ENCODE data around the gene HOXA6.

Gene HOXA6

DNA sequence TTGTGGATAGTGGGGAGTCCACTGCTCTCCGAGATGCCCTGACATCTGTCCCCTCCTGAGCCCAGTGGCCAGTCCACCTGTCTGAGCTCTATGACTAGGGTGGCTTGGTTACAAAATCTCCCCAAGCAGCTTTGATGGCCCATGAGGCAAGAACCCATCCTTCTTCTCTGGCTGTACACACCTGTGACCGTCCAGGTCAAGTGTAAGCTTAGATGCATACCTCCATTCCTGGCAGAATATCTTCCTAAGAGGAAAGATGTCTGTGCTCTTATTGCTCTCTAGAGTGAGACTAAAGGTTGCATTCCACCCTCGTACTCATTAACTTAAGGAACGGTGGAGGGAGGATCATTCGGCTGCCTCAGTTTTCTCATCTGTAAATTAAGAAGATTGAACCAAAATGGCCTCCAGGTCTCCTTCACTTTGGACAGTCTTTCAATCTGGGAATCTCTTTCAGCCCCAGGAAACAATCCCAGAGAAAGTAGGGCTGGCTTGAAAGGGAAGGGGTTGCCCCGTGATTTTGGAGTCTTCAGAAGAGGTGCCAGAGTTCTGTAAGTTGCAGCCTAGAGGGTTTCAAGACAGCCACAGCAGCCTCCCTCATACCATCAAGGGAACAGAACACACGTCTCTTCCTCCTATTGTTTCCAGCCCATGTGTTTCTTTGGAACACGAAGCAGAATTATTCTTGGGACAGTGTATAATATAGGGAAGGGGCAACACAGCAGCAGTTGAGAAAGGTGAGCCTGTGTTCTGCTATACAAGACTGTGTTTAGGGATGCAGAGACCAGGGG lies 22.5 kb downstream of the HOXA6 start:
- no peak overlapping the region for H3K4me3 ChIP-seq (ENCODE audit: low read depth, low read length)
- TF ChIP-seq, protein P1, sequence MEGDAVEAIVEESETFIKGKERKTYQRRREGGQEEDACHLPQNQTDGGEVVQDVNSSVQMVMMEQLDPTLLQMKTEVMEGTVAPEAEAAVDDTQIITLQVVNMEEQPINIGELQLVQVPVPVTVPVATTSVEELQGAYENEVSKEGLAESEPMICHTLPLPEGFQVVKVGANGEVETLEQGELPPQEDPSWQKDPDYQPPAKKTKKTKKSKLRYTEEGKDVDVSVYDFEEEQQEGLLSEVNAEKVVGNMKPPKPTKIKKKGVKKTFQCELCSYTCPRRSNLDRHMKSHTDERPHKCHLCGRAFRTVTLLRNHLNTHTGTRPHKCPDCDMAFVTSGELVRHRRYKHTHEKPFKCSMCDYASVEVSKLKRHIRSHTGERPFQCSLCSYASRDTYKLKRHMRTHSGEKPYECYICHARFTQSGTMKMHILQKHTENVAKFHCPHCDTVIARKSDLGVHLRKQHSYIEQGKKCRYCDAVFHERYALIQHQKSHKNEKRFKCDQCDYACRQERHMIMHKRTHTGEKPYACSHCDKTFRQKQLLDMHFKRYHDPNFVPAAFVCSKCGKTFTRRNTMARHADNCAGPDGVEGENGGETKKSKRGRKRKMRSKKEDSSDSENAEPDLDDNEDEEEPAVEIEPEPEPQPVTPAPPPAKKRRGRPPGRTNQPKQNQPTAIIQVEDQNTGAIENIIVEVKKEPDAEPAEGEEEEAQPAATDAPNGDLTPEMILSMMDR (IDR thresholded peaks at IDR 0.05; ENCODE audit: low read depth, low read length, missing control alignments), result no peak
- DNase-seq (ENCODE audit: low read depth), result no peak

DNA sequence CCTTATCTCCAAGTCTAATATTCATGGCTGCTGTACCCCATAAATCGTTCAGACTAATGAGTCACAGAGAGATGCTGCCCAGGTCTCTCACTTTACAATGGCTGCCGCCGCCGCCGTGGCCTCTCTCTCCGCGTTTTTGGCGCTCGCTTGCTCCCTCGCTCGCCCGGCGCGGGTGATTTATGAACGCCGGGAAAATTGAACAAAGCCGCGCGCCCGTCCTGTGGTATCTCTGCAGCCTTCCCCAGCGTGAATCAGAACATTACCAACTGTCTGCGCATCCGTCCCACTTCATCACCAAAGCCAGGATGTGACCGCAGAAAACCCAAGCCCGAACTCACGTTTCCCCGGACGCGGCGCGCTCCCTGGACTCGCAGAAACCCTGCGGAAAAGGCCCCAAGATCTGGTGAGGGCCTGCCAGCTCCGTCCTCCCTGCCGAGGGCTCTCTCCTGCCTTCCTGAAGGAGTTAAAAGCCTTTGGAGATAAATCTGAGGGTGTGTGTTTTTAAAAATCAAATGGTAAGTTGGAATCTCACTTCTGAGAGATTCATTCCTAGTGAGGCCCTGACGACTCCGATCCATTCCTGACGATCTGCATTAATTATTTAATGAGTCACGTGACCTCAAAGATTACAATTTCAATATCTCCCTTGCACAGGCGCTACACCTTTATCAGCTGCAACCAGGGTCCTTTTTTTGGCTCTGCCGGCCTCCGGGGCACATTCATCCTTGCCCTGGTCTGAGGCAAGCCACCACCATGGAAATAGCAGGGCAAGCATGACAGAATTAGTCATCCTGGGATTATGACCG lies 23.3 kb downstream of the HOXA6 start:
- TF ChIP-seq, protein P1 (IDR thresholded peaks at IDR 0.05; ENCODE audit: low read depth, low read length, missing control alignments), result no peak
- DNase-seq (ENCODE audit: low read depth), result no peak
- H3K4me3 ChIP-seq (ENCODE audit: low read depth, low read length), result no peak overlapping the region

DNA sequence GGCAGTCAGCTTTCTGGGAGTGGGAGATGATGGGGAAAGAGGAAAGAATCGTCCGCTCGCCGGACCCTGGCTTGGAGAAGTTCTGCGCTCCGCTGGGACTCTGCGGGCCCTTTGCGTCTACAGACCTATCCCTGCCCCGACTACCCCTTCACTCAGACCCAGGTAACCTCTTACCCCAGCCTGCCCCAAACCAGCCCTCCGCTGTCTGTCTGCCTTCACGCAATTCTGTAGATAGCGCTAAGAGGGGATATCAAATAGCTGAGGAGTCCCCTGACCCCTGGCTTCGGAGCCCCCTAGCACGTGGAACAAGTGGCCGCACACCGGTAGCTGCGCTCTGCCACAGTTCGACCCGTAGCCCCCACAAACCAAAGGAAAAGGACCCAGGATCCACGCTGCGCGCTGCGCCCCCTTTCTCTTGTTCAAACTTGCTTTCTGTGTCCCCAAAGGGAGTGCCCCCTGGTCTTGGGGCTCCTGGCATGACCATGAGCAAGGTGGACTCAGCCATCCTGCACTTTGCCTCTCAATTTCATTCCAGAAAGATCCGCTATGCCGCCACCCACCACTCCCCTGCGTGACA lies 24.0 kb downstream of the HOXA6 start:
- DNase-seq (ENCODE audit: low read depth), result no peak
- H3K4me3 ChIP-seq (ENCODE audit: low read depth, low read length), result no peak overlapping the region
- TF ChIP-seq, protein P1 (IDR thresholded peaks at IDR 0.05; ENCODE audit: low read depth, low read length, missing control alignments), result no peak

DNA sequence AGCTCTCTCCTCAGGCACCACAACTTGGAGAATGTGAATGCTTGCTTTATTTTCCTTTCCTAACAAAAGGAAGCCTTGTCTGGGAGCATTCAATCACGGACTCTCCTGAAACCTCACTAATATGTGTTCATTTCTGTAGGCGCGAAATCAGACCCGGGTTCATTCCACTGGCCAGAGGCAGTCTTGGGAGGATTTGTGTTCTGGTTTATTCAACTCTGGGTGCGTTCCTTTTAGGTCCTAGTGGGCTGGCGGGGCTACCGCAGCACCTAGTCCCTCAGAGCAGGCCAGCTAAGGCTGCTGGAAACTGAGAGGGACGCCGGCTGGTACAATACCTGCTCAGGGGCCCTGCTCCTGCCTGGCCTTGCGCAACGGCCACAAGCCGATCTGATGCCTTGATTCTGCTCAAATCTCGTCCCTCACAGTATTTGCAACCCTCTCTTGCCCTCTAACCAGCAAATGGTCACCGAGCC lies 24.5 kb downstream of the HOXA6 start:
- no peak overlapping the region for H3K4me3 ChIP-seq (ENCODE audit: low read depth, low read length)
- no peak for DNase-seq (ENCODE audit: low read depth)
- TF ChIP-seq, protein P1 (IDR thresholded peaks at IDR 0.05; ENCODE audit: low read depth, low read length, missing control alignments), result no peak

DNA sequence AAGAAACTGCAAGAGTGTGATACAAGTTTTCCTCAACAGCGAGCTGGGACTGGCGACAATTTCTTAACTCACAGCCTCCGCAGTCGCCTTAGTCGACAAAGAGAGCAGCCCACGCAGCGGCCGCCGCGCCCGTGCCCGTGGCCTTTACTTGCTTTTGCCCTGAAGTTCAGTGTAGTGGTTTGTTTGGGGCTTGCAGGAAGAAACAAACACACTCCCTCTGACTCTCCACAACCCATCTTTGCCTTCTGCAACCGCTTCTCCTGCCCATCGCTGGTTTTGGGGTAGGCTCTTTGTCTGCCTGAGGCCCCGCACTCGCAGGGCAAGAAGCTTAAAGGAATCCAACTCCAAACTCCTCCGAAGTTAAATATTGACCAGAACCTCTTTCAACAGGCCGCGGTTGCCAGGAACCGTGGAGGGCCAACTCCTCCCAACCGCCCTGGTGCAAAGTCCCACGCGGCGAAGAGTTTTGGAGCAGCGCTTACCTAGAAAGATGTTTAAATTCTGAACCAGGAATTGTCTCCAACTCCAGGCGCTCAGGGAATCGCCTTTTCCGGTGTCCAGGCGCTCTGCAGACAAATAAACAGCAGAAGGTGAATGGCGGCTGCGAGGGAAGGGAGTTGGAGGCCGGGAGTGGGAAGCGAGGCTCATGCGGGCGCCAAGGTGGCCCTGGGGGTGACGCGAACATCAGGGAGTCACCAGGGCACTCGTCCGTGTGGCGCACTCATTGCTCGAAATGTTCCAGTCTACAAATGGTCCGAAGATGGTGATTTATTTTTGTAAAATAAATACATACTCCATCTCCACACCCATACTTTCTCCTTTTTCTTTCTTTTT lies 25.3 kb downstream of the HOXA6 start:
- TF ChIP-seq, protein P1 (IDR thresholded peaks at IDR 0.05; ENCODE audit: low read depth, low read length, missing control alignments), result no peak
- no peak for DNase-seq (ENCODE audit: low read depth)
- H3K4me3 ChIP-seq (ENCODE audit: low read depth, low read length), result no peak overlapping the region

GRCh38 chr7:27121684-27122076 lies 25.9 kb downstream of the HOXA6 start:
- no peak overlapping the region for H3K4me3 ChIP-seq (ENCODE audit: low read depth, low read length)
- DNase-seq (ENCODE audit: low read depth), result no peak
- TF ChIP-seq, protein P1 (IDR thresholded peaks at IDR 0.05; ENCODE audit: low read depth, low read length, missing control alignments), result no peak

Data from GM12864 (cell line).